ENCODE results near the gene TESK2.

TESK2 gene

GRCh38 chr1:45454464-45454863 lies 36.5 kb downstream of the TESK2 start:
- TF ChIP-seq EZH2 (IDR thresholded peaks at IDR 0.05; ENCODE audit: borderline replicate concordance, low read depth, low read length, severe bottlenecking) (no peak), CTCF (IDR thresholded peaks at IDR 0.05; ENCODE audit: borderline replicate concordance, extremely low read depth, low read length, poor library complexity, severe bottlenecking) (no peak)
- H3K4me1 ChIP-seq (ENCODE audit: insufficient read depth, low read length): no peaks in the 10 kb centered on the region
- DNase-seq (no peak), ATAC-seq (ENCODE audit: insufficient read depth, low read depth) (no peak)
- H3K79me2 ChIP-seq (ENCODE audit: insufficient read depth, low read length): no peaks in the 10 kb centered on the region
- H3K36me3 ChIP-seq (ENCODE audit: insufficient read depth, low read length): no peaks in the 10 kb centered on the region
- H3K27me3 ChIP-seq (ENCODE audit: insufficient read depth, low read length, poor library complexity): no peaks in the 10 kb centered on the region
- no peak overlapping the region for H2AFZ ChIP-seq (ENCODE audit: low read depth, low read length)
- H3K9ac ChIP-seq (ENCODE audit: low read depth, low read length): no peak overlapping the region
- H3K4me2 ChIP-seq (ENCODE audit: insufficient read depth, low read length): no peak overlapping the region
- no peak overlapping the region for H3K27ac ChIP-seq (ENCODE audit: low read length)
- no peaks in the 10 kb centered on the region for H3K9me3 ChIP-seq (ENCODE audit: insufficient read depth, low read length, severe bottlenecking)
- no peaks in the 10 kb centered on the region for H4K20me1 ChIP-seq (ENCODE audit: insufficient read depth, low read length)
- H3K4me3 ChIP-seq (ENCODE audit: low read depth in 1 of 2, low read length in 2 of 2): no peak overlapping the region

- H4K20me1 ChIP-seq (ENCODE audit: insufficient read depth, low read length): no peaks in the 10 kb centered on the region
- ATAC-seq (ENCODE audit: insufficient read depth, low read depth): no peak
- no peak overlapping the region for H3K9ac ChIP-seq (ENCODE audit: low read depth, low read length)
- H3K27me3 ChIP-seq (ENCODE audit: insufficient read depth, low read length, poor library complexity): no peaks in the 10 kb centered on the region
- no peak overlapping the region for H3K4me3 ChIP-seq (ENCODE audit: low read depth in 1 of 2, low read length in 2 of 2)
- no peak overlapping the region for H2AFZ ChIP-seq (ENCODE audit: low read depth, low read length)
- H3K4me2 ChIP-seq (ENCODE audit: insufficient read depth, low read length): no peak overlapping the region
- no peaks in the 10 kb centered on the region for H3K79me2 ChIP-seq (ENCODE audit: insufficient read depth, low read length)
- TF ChIP-seq CTCF (IDR thresholded peaks at IDR 0.05; ENCODE audit: borderline replicate concordance, extremely low read depth, low read length, poor library complexity, severe bottlenecking): no peak
- TF ChIP-seq EZH2 (IDR thresholded peaks at IDR 0.05; ENCODE audit: borderline replicate concordance, low read depth, low read length, severe bottlenecking): no peak
- DNase-seq: no peak
- no peaks in the 10 kb centered on the region for H3K9me3 ChIP-seq (ENCODE audit: insufficient read depth, low read length, severe bottlenecking)
- H3K27ac ChIP-seq (ENCODE audit: low read length): no peak overlapping the region
- no peaks in the 10 kb centered on the region for H3K4me1 ChIP-seq (ENCODE audit: insufficient read depth, low read length)
- no peaks in the 10 kb centered on the region for H3K36me3 ChIP-seq (ENCODE audit: insufficient read depth, low read length)
Observed at GRCh38 chr1:45452503-45452902, 38.5 kb downstream of the TESK2 start.

- Histone ChIP-seq H4K20me1 (ENCODE audit: insufficient read depth, low read length) (no peaks in the 10 kb centered on the region), H3K36me3 (ENCODE audit: insufficient read depth, low read length) (no peaks in the 10 kb centered on the region), H2AFZ (ENCODE audit: low read depth, low read length) (no peak overlapping the region), H3K4me2 (ENCODE audit: insufficient read depth, low read length) (no peak overlapping the region), H3K4me3 (ENCODE audit: low read depth in 1 of 2, low read length in 2 of 2) (no peak overlapping the region), H3K9me3 (ENCODE audit: insufficient read depth, low read length, severe bottlenecking) (no peaks in the 10 kb centered on the region), H3K79me2 (ENCODE audit: insufficient read depth, low read length) (no peaks in the 10 kb centered on the region), H3K27me3 (ENCODE audit: insufficient read depth, low read length, poor library complexity) (no peaks in the 10 kb centered on the region), H3K4me1 (ENCODE audit: insufficient read depth, low read length) (no peaks in the 10 kb centered on the region), H3K9ac (ENCODE audit: low read depth, low read length) (no peak overlapping the region), H3K27ac (ENCODE audit: low read length) (no peak overlapping the region)
- ATAC-seq (ENCODE audit: insufficient read depth, low read depth) (no peak), DNase-seq (no peak)
- no peak for TF ChIP-seq CTCF (IDR thresholded peaks at IDR 0.05; ENCODE audit: borderline replicate concordance, extremely low read depth, low read length, poor library complexity, severe bottlenecking)
- no peak for TF ChIP-seq EZH2 (IDR thresholded peaks at IDR 0.05; ENCODE audit: borderline replicate concordance, low read depth, low read length, severe bottlenecking)
Observed at GRCh38 chr1:45448357-45448756, 42.6 kb downstream of the TESK2 start.
